Pancreas (tissue), 10 donors: ENCODE results near the gene PALM2AKAP2. TPM values are rescaled to one million over a fixed set of nuclear protein-coding genes. Genes with fewer than 3 reads are reported as not detected.

Experiments used
- ATAC-seq, 4 donors: fragments of 200-7000 bp; cut with Tn5 transposase; one replicate each; pipeline versions ENCODE4 v1.8.0 to v1.9.1; 2020; ENCODE audit warnings: mild to moderate bottlenecking in 4 of 4, moderate library complexity in 4 of 4
- DNase-seq, 6 donors: peaks; one replicate each; pipeline ENCODE4 v3.0.0-alpha.2; 2020
- FAIRE-seq: peaks from 2 replicates; lab custom pipeline; 2012; peaks lifted over from hg19 to GRCh38; lab: Jason Lieb, UNC
- H3K27ac ChIP-seq, 4 donors: fragments of 200-600 bp; sonication (generic); 1 replicate in 3 of 4; 2 replicates in 1 of 4; pipeline versions ENCODE4 v1.5.0 to v1.8.0; 2020
- H3K27me3 ChIP-seq, 4 donors: fragments of 200-600 bp; one replicate each; pipeline ENCODE4 v1.8.0; 2021
- H3K36me3 ChIP-seq, 3 donors: fragments of 200-600 bp; sonication (generic) in 1 of 3; one replicate each; pipeline versions ENCODE4 v1.5.0 to v1.8.0; 2020 to 2021
- H3K4me1 ChIP-seq, 3 donors: fragments of 200-600 bp; one replicate each; pipeline ENCODE4 v1.8.0; 2021
- H3K4me3 ChIP-seq, 4 donors: fragments of 200-600 bp; sonication (generic) in 2 of 4; one replicate each; pipeline versions ENCODE4 v1.5.0 to v1.8.0; 2020 to 2021
- H3K9me3 ChIP-seq, 4 donors: fragments of 200-600 bp; one replicate each; pipeline ENCODE4 v1.8.0; 2021
- CTCF ChIP-seq, 4 donors: fragments of 200-600 bp; sonication (generic) in 3 of 4; IDR thresholded peaks; one replicate each; pipeline versions ENCODE4 v1.5.0 to v1.8.0; 2021; ENCODE audit warnings: antibody characterized with exemption in 4 of 4
- WGBS, 2 donors: extraction: QIAGEN DNeasy Blood & Tissue Kit; methylation state at CpG; one replicate each; pipeline ENCODE4 v1.1.7; 2013; 5-methylcytosine and 5-hydroxymethylcytosine counted together
- intact Hi-C, 3 donors: fragments of 100-400 bp; cut with DNase I; formaldehyde crosslinking; loops; one replicate each; pipeline versions ENCODE4 v1.11.1 to v1.14.2; 2022
- polyA plus RNA-seq, 2 donors: library from polyadenylated mRNA; stranded (reverse); fragments of 200-250 nt; gene quantifications; one replicate each; pipeline ENCODE4 v1.2.3, GENCODE V29; 2013
- total RNA-seq, 6 donors: library from RNA; stranded (reverse); fragmentation: NEBNext Ultra II Directional in 4 of 6; extraction: Animal tissue kit (Norgen Biotek cat#: 25700) in 4 of 6; gene quantifications; one replicate each; pipeline versions ENCODE4 v1.2.1 to v1.2.4, GENCODE V29; 2021 to 2023
- donor health status: healthy with polysubstance abuse.
- donor health status: DM: no; HTN: no; CAD: no; lungs with moderate emphysema.
- donor health status: DM: no; HTN: no; CAD: no.
- donor health status: control.
- donor health status: control.
- donor health status: Bipolar disorder and iron deficiency.
- donor health status: DM: yes; HTN: yes; CAD: no.
- donor health status: DM: no; HTN: no; CAD: no.
- donor health status: DM: no; HTN: no; CAD: no.
- donor health status: DM: yes; HTN: yes; CAD: no.

The PALM2AKAP2 gene
- total and polyA plus RNA-seq, 8 donors: 0.35 to 5.5 (median 0.97) TPM; not detected in 1

- WGBS, 2 donors: 83 to 88% methylated on average over 2 of the region's 2 CpGs
- Histone ChIP-seq H3K36me3 (no peaks in the 10 kb centered on the region), H3K9me3 (no peaks in the 10 kb centered on the region), H3K4me1 (no peaks in the 10 kb centered on the region), H3K27ac (no peak overlapping the region), H3K4me3 (no peak overlapping the region), H3K27me3 (no peaks in the 10 kb centered on the region)
- ATAC-seq (no peak), FAIRE-seq (no peak), DNase-seq (no peak)
- TF ChIP-seq CTCF (IDR thresholded peaks at IDR 0.05): no peak
- intact Hi-C loops: no loop called here
Measured at GRCh38 chr9:109765278-109765677, 14.7 kb upstream of the PALM2AKAP2 start.

GRCh38 chr9:109765830-109766229 is 14.2 kb upstream of the PALM2AKAP2 start:
- no peak for FAIRE-seq
- intact Hi-C loops: no loop called here
- Histone ChIP-seq H3K9me3 (no peaks in the 10 kb centered on the region), H3K4me1 (no peaks in the 10 kb centered on the region), H3K36me3 (no peaks in the 10 kb centered on the region), H3K27me3 (no peaks in the 10 kb centered on the region), H3K4me3 (no peak overlapping the region), H3K27ac (no peak overlapping the region)
- no peak for ATAC-seq
- DNase-seq: no peak
- no peak for TF ChIP-seq CTCF (IDR thresholded peaks at IDR 0.05)
- WGBS, 2 donors: 65 to 72% methylated on average over 3 of the region's 3 CpGs

GRCh38 chr9:109766351-109766750 is 13.6 kb upstream of the PALM2AKAP2 start:
- no peaks in the 10 kb centered on the region for H3K9me3 ChIP-seq
- no peaks in the 10 kb centered on the region for H3K27me3 ChIP-seq
- TF ChIP-seq CTCF (IDR thresholded peaks at IDR 0.05): no peak
- 88 to 95% methylated on average over 2 of the region's 2 CpGs for WGBS, 2 donors
- H3K4me1 ChIP-seq: no peaks in the 10 kb centered on the region
- no peak overlapping the region for H3K27ac ChIP-seq
- no peak for DNase-seq
- no peak for FAIRE-seq
- no peaks in the 10 kb centered on the region for H3K36me3 ChIP-seq
- intact Hi-C loops: no loop called here
- no peak overlapping the region for H3K4me3 ChIP-seq
- no peak for ATAC-seq

- FAIRE-seq: no peak
- Histone ChIP-seq H3K4me3 (no peak overlapping the region), H3K4me1 (no peaks in the 10 kb centered on the region), H3K9me3 (no peaks in the 10 kb centered on the region), H3K36me3 (no peaks in the 10 kb centered on the region), H3K27ac (no peak overlapping the region), H3K27me3 (no peaks in the 10 kb centered on the region)
- no peak for DNase-seq
- intact Hi-C loops: no loop called here
- no peak for TF ChIP-seq CTCF (IDR thresholded peaks at IDR 0.05)
- WGBS, 2 donors: 44 to 54% methylated on average over 4 of the region's 4 CpGs
- no peak for ATAC-seq
Measured at GRCh38 chr9:109767404-109767803, 12.6 kb upstream of the PALM2AKAP2 start.

GRCh38 chr9:109767814-109768213 is 12.2 kb upstream of the PALM2AKAP2 start:
- H3K27ac ChIP-seq: no peak overlapping the region
- no peaks in the 10 kb centered on the region for H3K9me3 ChIP-seq
- no peaks in the 10 kb centered on the region for H3K27me3 ChIP-seq
- H3K4me3 ChIP-seq: no peak overlapping the region
- ATAC-seq (no peak), DNase-seq (no peak), FAIRE-seq (no peak)
- intact Hi-C loops: no loop called here
- no peak for TF ChIP-seq CTCF (IDR thresholded peaks at IDR 0.05)
- H3K36me3 ChIP-seq: no peaks in the 10 kb centered on the region
- no peaks in the 10 kb centered on the region for H3K4me1 ChIP-seq
- WGBS, 2 donors: 84 to 91% methylated on average over 1 of the region's 1 CpG
